GM23338 (cell line): ENCODE results near the gene TMIGD3. TPM values are rescaled to one million over a fixed set of nuclear protein-coding genes. Genes with fewer than 3 reads are reported as not detected.

Experiments
- ATAC-seq: fragments of 200-7000 bp; cut with Tn5 transposase; 3 replicates; pipeline ENCODE4 v1.9.1; 2020
- DNase-seq: peaks from one replicate; pipeline ENCODE4 v3.0.0-alpha.2; 2015; ENCODE audit warnings: low spot score
- H2AFZ ChIP-seq: fragments of 200-600 bp; sonication (generic); 2 replicates; pipeline ENCODE4 v1.8.0; 2016; ENCODE audit warnings: antibody characterized with exemption, mild to moderate bottlenecking, moderate library complexity
- H3F3A ChIP-seq: fragments of 200-600 bp; sonication (generic); replicated peaks from 2 replicates; pipeline ENCODE4 v1.8.0; 2017; ENCODE audit warnings: antibody characterized with exemption, mixed run types, low read depth
- H3K27ac ChIP-seq: fragments of 200-600 bp; sonication (generic); 2 replicates; pipeline ENCODE4 v1.6.1; 2016; ENCODE audit warnings: low read depth
- H3K27me3 ChIP-seq: fragments of 200-600 bp; sonication (generic); 2 replicates; pipeline ENCODE4 v1.8.0; 2016; ENCODE audit warnings: mild to moderate bottlenecking, mixed run types, moderate library complexity; ENCODE audit not compliant: insufficient read depth
- H3K36me3 ChIP-seq: fragments of 200-600 bp; sonication (generic); 2 replicates; pipeline ENCODE4 v1.8.0; 2016; ENCODE audit warnings: mild to moderate bottlenecking; ENCODE audit not compliant: insufficient read depth
- H3K4me1 ChIP-seq: fragments of 200-600 bp; sonication (generic); 2 replicates; pipeline ENCODE4 v1.8.0; 2016; ENCODE audit warnings: mild to moderate bottlenecking, moderate library complexity; ENCODE audit not compliant: insufficient read depth
- H3K4me2 ChIP-seq: fragments of 200-600 bp; sonication (generic); 2 replicates; pipeline ENCODE4 v1.7.1; 2017; ENCODE audit warnings: mixed run types
- H3K4me3 ChIP-seq: fragments of 200-600 bp; sonication (generic); 2 replicates; pipeline ENCODE4 v1.6.1; 2016; ENCODE audit warnings: mixed run types
- H3K79me2 ChIP-seq: fragments of 200-600 bp; sonication (generic); replicated peaks from 2 replicates; pipeline ENCODE4 v1.8.0; 2017; ENCODE audit warnings: mild to moderate bottlenecking; ENCODE audit not compliant: insufficient read depth
- H3K9me2 ChIP-seq: fragments of 200-600 bp; sonication (generic); 2 replicates; pipeline ENCODE4 v1.8.0; 2017; ENCODE audit not compliant: insufficient read depth
- H4K20me1 ChIP-seq: fragments of 200-600 bp; sonication (generic); replicated peaks from 2 replicates; pipeline ENCODE4 v1.8.0; 2017; ENCODE audit warnings: mild to moderate bottlenecking; ENCODE audit not compliant: insufficient read depth
- H3K27ac Mint-ChIP-seq: 2 replicates; pipeline ENCODE4 v1.8.0; 2020; ENCODE audit warnings: inconsistent platforms, mild to moderate bottlenecking, moderate library complexity, mixed read lengths
- H3K27me3 Mint-ChIP-seq: 3 replicates; pipeline ENCODE4 v1.8.0; 2022; ENCODE audit warnings: low read depth, mild to moderate bottlenecking, moderate library complexity, mixed read lengths, inconsistent platforms; ENCODE audit not compliant: insufficient read depth, poor library complexity
- H3K36me3 Mint-ChIP-seq: 3 replicates; pipeline ENCODE4 v1.8.0; 2021; ENCODE audit warnings: low read depth, mild to moderate bottlenecking, inconsistent platforms, moderate library complexity, mixed read lengths
- H3K4me1 Mint-ChIP-seq: 3 replicates; pipeline ENCODE4 v1.8.0; 2020; ENCODE audit warnings: mild to moderate bottlenecking, inconsistent platforms, mixed read lengths
- H3K4me3 Mint-ChIP-seq: 3 replicates; pipeline ENCODE4 v1.8.0; 2021; ENCODE audit warnings: moderate library complexity, mild to moderate bottlenecking, inconsistent platforms, mixed read lengths
- H3K9me3 Mint-ChIP-seq: 3 replicates; pipeline ENCODE4 v1.8.0; 2020; ENCODE audit warnings: moderate library complexity, mild to moderate bottlenecking, inconsistent platforms, mixed read lengths
- CREB1 ChIP-seq: fragments of 250-450 bp; sonication (Bioruptor Pico); IDR thresholded peaks from 2 replicates; pipeline ENCODE4 v1.5.0; 2020; ENCODE audit warnings: low read depth, mild to moderate bottlenecking, moderate library complexity
- EZH2 ChIP-seq: fragments of 200-600 bp; sonication (generic); IDR thresholded peaks from one replicate; pipeline ENCODE4 v1.8.0; 2017; ENCODE audit warnings: antibody characterized with exemption, mild to moderate bottlenecking, low read depth; ENCODE audit not compliant: unreplicated experiment
- EZH2phosphoT487 ChIP-seq: fragments of 200-600 bp; sonication (generic); IDR thresholded peaks from one replicate; pipeline ENCODE4 v1.8.1; 2018; ENCODE audit warnings: antibody characterized with exemption; ENCODE audit not compliant: unreplicated experiment
- JUNB ChIP-seq: IDR thresholded peaks from one replicate; pipeline ENCODE4 v1.6.1; 2016; ENCODE audit warnings: antibody characterized with exemption; ENCODE audit not compliant: unreplicated experiment
- NANOG ChIP-seq: IDR thresholded peaks from 2 replicates; pipeline ENCODE4 v1.6.1; 2016; ENCODE audit warnings: antibody characterized with exemption, borderline replicate concordance
- POLR2AphosphoS5 ChIP-seq: IDR thresholded peaks from 2 replicates; pipeline ENCODE4 v1.6.1; 2016; ENCODE audit warnings: antibody characterized with exemption, low read depth
- STAT1 ChIP-seq: IDR thresholded peaks from one replicate; pipeline ENCODE4 v1.6.1; 2016; ENCODE audit warnings: antibody characterized with exemption; ENCODE audit not compliant: unreplicated experiment
- ZNF114 ChIP-seq: fragments of 250-450 bp; sonication (Bioruptor Pico); IDR thresholded peaks from 2 replicates; pipeline ENCODE4 v1.5.0; 2020; ENCODE audit warnings: mild to moderate bottlenecking, moderate library complexity
- ZNF331 ChIP-seq: fragments of 250-450 bp; sonication (Bioruptor Pico); IDR thresholded peaks from 2 replicates; pipeline ENCODE4 v1.5.0; 2020; ENCODE audit warnings: low read depth, mild to moderate bottlenecking, moderate library complexity
- polyA plus RNA-seq: library from polyadenylated mRNA; unstranded; fragments of >200 nt; fragmentation: Nextera tagmentation; extraction: Ambion mirVana; gene quantifications from 2 replicates; pipeline ENCODE4 v1.2.1, GENCODE V29; 2016
- total RNA-seq: library from RNA; depleted of rRNA; stranded (reverse); fragments of >200 nt; shearing (Covaris generic); gene quantifications from 2 replicates; pipeline ENCODE4 v1.2.3, GENCODE V29; 2014
- TF ChIP-seq, protein P1 (sequence below): IDR thresholded peaks from one replicate; pipeline ENCODE4 v1.6.1; 2018; ENCODE audit warnings: antibody characterized with exemption; ENCODE audit not compliant: unreplicated experiment
- TF ChIP-seq, protein P2 (sequence below): fragments of 250-450 bp; sonication (Bioruptor Pico); IDR thresholded peaks from 2 replicates; pipeline ENCODE4 v1.5.0; 2020; ENCODE audit warnings: mild to moderate bottlenecking, moderate library complexity
- TF ChIP-seq, protein P3 (sequence below), 2 experiments: fragments of 200-600 bp in 1 of 2; sonication (generic) in 1 of 2; conservative IDR thresholded peaks; 2 replicates each; pipeline versions ENCODE4 v1.5.1 to v1.6.1; 2016 to 2017; ENCODE audit warnings: antibody characterized with exemption in 2 of 2, low read depth in 2 of 2, mild to moderate bottlenecking in 2 of 2, moderate library complexity in 1 of 2
- TF ChIP-seq, protein P4 (sequence below): IDR thresholded peaks from 2 replicates; pipeline ENCODE4 v1.6.1; 2016; ENCODE audit warnings: antibody characterized with exemption

Gene TMIGD3
- total and polyA plus RNA-seq, 2 experiments from 2014 or later = not detected

DNA sequence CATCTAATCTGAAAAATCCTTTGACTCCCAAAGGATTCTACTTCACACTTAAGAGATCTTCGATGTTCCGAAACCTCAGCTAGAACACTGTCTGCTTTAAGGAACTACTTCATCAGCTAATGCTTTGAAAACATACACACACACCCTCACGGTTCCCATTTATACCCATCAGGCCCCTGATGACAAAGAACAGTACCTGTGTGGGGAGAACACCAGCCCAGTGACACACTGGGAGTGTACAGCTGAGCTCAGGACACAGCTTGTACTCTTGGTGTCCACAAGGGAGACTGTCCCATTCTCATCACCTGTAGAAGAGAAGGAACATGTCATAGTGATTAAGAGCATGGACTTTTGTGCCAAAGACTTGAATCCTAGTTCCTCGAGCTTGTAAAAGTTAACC, 61.0 kb downstream of the TMIGD3 start:
- Mint-ChIP-seq H3K4me3 (no peak overlapping the region), H3K36me3 (peaks cover 93% of the 10 kb centered on the region), H3K4me1 (peaks cover 4% of the 10 kb centered on the region; the same call in 2 of the 3 replicates), H3K9me3 (no peaks in the 10 kb centered on the region), H3K27me3 (no peaks in the 10 kb centered on the region), H3K27ac (no peak overlapping the region)
- Histone ChIP-seq H4K20me1 (peaks cover 45% of the 10 kb centered on the region), H3K9me2 (no peaks in the 10 kb centered on the region), H3K27me3 (no peaks in the 10 kb centered on the region), H3K4me2 (no peak overlapping the region), H3F3A (no peaks in the 10 kb centered on the region), H3K27ac (peak overlapping the region; percentile 67; the same call in 1 of the 2 replicates), H3K4me3 (no peak overlapping the region), H2AFZ (no peak overlapping the region), H3K36me3 (peaks cover 79% of the 10 kb centered on the region), H3K79me2 (peaks cover 30% of the 10 kb centered on the region), H3K4me1 (no peaks in the 10 kb centered on the region; the same call in 1 of the 2 replicates)
- DNase-seq = no peak
- no peak for ATAC-seq
- TF ChIP-seq NANOG (no peak), EZH2phosphoT487 (no peak), ZNF331 (CRISPR knock-in tag) (no peak), STAT1 (no peak), POLR2AphosphoS5 (no peak), CREB1 (CRISPR knock-in tag) (no peak), EZH2 (no peak), JUNB (no peak), ZNF114 (CRISPR knock-in tag) (no peak)
- TF ChIP-seq, protein P1, sequence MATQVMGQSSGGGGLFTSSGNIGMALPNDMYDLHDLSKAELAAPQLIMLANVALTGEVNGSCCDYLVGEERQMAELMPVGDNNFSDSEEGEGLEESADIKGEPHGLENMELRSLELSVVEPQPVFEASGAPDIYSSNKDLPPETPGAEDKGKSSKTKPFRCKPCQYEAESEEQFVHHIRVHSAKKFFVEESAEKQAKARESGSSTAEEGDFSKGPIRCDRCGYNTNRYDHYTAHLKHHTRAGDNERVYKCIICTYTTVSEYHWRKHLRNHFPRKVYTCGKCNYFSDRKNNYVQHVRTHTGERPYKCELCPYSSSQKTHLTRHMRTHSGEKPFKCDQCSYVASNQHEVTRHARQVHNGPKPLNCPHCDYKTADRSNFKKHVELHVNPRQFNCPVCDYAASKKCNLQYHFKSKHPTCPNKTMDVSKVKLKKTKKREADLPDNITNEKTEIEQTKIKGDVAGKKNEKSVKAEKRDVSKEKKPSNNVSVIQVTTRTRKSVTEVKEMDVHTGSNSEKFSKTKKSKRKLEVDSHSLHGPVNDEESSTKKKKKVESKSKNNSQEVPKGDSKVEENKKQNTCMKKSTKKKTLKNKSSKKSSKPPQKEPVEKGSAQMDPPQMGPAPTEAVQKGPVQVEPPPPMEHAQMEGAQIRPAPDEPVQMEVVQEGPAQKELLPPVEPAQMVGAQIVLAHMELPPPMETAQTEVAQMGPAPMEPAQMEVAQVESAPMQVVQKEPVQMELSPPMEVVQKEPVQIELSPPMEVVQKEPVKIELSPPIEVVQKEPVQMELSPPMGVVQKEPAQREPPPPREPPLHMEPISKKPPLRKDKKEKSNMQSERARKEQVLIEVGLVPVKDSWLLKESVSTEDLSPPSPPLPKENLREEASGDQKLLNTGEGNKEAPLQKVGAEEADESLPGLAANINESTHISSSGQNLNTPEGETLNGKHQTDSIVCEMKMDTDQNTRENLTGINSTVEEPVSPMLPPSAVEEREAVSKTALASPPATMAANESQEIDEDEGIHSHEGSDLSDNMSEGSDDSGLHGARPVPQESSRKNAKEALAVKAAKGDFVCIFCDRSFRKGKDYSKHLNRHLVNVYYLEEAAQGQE = no peak
- TF ChIP-seq, protein P2, sequence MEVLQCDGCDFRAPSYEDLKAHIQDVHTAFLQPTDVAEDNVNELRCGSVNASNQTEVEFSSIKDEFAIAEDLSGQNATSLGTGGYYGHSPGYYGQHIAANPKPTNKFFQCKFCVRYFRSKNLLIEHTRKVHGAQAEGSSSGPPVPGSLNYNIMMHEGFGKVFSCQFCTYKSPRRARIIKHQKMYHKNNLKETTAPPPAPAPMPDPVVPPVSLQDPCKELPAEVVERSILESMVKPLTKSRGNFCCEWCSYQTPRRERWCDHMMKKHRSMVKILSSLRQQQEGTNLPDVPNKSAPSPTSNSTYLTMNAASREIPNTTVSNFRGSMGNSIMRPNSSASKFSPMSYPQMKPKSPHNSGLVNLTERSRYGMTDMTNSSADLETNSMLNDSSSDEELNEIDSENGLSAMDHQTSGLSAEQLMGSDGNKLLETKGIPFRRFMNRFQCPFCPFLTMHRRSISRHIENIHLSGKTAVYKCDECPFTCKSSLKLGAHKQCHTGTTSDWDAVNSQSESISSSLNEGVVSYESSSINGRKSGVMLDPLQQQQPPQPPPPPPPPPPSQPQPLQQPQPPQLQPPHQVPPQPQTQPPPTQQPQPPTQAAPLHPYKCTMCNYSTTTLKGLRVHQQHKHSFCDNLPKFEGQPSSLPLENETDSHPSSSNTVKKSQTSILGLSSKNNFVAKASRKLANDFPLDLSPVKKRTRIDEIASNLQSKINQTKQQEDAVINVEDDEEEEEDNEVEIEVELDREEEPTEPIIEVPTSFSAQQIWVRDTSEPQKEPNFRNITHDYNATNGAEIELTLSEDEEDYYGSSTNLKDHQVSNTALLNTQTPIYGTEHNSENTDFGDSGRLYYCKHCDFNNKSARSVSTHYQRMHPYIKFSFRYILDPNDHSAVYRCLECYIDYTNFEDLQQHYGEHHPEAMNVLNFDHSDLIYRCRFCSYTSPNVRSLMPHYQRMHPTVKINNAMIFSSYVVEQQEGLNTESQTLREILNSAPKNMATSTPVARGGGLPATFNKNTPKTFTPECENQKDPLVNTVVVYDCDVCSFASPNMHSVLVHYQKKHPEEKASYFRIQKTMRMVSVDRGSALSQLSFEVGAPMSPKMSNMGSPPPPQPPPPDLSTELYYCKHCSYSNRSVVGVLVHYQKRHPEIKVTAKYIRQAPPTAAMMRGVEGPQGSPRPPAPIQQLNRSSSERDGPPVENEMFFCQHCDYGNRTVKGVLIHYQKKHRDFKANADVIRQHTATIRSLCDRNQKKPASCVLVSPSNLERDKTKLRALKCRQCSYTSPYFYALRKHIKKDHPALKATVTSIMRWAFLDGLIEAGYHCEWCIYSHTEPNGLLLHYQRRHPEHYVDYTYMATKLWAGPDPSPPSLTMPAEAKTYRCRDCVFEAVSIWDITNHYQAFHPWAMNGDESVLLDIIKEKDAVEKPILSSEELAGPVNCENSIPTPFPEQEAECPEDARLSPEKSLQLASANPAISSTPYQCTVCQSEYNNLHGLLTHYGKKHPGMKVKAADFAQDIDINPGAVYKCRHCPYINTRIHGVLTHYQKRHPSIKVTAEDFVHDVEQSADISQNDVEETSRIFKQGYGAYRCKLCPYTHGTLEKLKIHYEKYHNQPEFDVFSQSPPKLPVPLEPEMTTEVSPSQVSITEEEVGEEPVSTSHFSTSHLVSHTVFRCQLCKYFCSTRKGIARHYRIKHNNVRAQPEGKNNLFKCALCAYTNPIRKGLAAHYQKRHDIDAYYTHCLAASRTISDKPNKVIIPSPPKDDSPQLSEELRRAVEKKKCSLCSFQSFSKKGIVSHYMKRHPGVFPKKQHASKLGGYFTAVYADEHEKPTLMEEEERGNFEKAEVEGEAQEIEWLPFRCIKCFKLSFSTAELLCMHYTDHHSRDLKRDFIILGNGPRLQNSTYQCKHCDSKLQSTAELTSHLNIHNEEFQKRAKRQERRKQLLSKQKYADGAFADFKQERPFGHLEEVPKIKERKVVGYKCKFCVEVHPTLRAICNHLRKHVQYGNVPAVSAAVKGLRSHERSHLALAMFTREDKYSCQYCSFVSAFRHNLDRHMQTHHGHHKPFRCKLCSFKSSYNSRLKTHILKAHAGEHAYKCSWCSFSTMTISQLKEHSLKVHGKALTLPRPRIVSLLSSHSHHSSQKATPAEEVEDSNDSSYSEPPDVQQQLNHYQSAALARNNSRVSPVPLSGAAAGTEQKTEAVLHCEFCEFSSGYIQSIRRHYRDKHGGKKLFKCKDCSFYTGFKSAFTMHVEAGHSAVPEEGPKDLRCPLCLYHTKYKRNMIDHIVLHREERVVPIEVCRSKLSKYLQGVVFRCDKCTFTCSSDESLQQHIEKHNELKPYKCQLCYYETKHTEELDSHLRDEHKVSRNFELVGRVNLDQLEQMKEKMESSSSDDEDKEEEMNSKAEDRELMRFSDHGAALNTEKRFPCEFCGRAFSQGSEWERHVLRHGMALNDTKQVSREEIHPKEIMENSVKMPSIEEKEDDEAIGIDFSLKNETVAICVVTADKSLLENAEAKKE (CRISPR knock-in tag) = no peak
- TF ChIP-seq, protein P3, sequence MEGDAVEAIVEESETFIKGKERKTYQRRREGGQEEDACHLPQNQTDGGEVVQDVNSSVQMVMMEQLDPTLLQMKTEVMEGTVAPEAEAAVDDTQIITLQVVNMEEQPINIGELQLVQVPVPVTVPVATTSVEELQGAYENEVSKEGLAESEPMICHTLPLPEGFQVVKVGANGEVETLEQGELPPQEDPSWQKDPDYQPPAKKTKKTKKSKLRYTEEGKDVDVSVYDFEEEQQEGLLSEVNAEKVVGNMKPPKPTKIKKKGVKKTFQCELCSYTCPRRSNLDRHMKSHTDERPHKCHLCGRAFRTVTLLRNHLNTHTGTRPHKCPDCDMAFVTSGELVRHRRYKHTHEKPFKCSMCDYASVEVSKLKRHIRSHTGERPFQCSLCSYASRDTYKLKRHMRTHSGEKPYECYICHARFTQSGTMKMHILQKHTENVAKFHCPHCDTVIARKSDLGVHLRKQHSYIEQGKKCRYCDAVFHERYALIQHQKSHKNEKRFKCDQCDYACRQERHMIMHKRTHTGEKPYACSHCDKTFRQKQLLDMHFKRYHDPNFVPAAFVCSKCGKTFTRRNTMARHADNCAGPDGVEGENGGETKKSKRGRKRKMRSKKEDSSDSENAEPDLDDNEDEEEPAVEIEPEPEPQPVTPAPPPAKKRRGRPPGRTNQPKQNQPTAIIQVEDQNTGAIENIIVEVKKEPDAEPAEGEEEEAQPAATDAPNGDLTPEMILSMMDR (conservative IDR thresholded peaks at IDR 0.05; ENCODE audit: low read depth in 2 of 2) = no peak
- TF ChIP-seq, protein P4, sequence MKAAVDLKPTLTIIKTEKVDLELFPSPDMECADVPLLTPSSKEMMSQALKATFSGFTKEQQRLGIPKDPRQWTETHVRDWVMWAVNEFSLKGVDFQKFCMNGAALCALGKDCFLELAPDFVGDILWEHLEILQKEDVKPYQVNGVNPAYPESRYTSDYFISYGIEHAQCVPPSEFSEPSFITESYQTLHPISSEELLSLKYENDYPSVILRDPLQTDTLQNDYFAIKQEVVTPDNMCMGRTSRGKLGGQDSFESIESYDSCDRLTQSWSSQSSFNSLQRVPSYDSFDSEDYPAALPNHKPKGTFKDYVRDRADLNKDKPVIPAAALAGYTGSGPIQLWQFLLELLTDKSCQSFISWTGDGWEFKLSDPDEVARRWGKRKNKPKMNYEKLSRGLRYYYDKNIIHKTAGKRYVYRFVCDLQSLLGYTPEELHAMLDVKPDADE = no peak
